DMS 273 (cell line): Measurements from ENCODE around the gene PHOX2A.

ENCODE experiments used
- DNase-seq: peaks from one replicate; lab custom pipeline; 2025; ENCODE audit not compliant: unreplicated experiment; lab: John Stamatoyannopoulos, UW

PHOX2A gene

GRCh38 chr11:72189455-72190250, 54.3 kb downstream of the PHOX2A start:
- DNase-seq = no peak
